Keratinocyte (primary cell): ENCODE data around the gene ENTPD8.

Experiments
- CTCF ChIP-seq, 3 experiments: IDR thresholded peaks in 1 of 3; conservative IDR thresholded peaks in 1 of 3; optimal IDR thresholded peaks in 1 of 3; 2 replicates in 2 of 3; 3 replicates in 1 of 3; pipeline versions ENCODE3 to v1.5.1; 2011; ENCODE audit warnings: low read length in 3 of 3, mild to moderate bottlenecking in 3 of 3, moderate library complexity in 2 of 3, control low read depth in 1 of 3, inconsistent platforms in 1 of 3; ENCODE audit not compliant: insufficient read depth in 2 of 3; ENCODE audit errors: extremely low read depth in 1 of 3
- EZH2 ChIP-seq: IDR thresholded peaks from one replicate; pipeline ENCODE4 v1.6.1; 2012; ENCODE audit warnings: inconsistent platforms, mild to moderate bottlenecking, low read length, moderate library complexity

DNA sequence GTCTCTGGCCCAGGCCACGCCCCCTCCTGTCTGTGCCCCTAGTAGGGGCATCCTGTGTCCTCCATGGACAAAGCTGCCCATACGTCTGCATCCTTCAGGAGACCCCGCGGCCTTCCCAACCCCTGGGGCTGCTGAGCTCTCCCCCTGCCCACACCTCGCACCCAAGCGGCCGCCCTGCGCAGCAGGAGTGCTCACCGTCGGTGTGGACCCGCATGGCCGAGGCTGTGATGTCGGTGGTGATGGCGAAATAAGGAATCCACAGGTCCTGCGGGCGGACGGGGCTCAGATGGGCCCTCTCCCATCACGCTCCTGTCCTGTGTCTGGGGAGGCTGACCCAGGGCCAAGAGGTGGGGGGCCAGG lies 22.8 kb upstream of the ENTPD8 start:
- TF ChIP-seq EZH2 (no peak), CTCF (optimal IDR thresholded peaks at IDR 0.05 in 1 of 3, IDR thresholded peaks at IDR 0.05 in 1 of 3, conservative IDR thresholded peaks at IDR 0.05 in 1 of 3; ENCODE audit: extremely low read depth in 1 of 3, insufficient read depth in 2 of 3, low read length in 3 of 3) (no peak)
